HEK293T (cell line): ENCODE measurements around the gene HBA2.

Experiments
- ELF4 ChIP-seq: fragments of 450-650 bp; IDR thresholded peaks from 2 replicates; pipeline ENCODE4 v1.6.1; 2017; ENCODE audit warnings: antibody characterized with exemption
- SP1 ChIP-seq: fragments of 450-650 bp; IDR thresholded peaks from 2 replicates; pipeline ENCODE4 v1.6.1; 2017
- SUZ12 ChIP-seq: fragments of 450-650 bp; IDR thresholded peaks from 2 replicates; pipeline ENCODE4 v1.6.1; 2016; ENCODE audit warnings: mild to moderate bottlenecking

DNA sequence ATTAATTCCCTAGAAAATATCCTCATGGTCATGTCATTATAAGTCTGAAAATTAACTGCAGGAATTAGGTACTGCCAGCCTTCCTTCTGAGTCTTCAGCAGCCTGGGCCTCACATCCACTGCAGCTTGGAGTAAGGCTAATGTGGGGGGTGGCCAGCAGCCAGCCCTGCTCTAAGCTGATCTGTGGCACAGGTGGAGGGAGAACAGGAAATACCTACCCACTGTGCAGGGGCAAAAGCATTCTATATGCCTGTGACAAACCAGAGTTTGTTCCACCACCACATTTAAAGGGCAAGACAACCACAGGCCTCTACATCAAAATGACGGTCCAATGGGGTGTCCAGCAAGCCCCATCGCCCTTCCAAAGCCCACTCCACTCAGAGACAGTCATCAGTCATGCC lies 43.6 kb upstream of the HBA2 start:
- TF ChIP-seq SUZ12, result no peak
- TF ChIP-seq SP1, result no peak
- no peak for TF ChIP-seq ELF4
